ENCODE results near the gene OR2S2.

DNA sequence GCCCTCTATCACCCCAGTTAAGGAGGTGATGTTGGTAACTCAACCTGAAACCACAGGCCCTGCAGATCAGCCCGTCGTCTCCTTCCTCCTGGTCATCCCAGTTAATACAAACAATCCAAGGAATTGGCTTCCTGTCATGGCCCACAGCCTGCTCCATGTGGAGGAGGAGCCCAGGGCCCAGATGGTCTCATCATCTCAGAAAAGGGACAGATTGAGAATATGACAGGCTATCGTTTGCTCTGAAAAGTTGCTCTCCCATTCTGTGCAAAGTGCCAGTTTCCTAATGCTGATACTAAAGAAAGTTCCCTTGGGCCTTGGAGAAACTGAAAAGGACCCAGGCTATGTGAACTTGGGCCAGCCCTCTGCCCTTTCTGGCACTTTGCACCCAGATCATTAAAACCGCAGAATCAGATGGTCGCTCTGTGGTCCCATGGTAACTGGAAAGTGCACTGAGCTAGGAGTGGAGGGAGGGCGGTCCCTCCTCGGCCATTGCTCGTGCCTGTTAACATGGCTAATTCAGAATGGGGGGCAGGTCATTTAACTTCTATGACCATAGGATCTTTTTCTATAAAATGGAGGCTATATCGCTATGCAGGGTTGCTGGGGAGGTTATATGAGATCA is 49.3 kb downstream of the OR2S2 start:
- TF ChIP-seq, protein P1, sequence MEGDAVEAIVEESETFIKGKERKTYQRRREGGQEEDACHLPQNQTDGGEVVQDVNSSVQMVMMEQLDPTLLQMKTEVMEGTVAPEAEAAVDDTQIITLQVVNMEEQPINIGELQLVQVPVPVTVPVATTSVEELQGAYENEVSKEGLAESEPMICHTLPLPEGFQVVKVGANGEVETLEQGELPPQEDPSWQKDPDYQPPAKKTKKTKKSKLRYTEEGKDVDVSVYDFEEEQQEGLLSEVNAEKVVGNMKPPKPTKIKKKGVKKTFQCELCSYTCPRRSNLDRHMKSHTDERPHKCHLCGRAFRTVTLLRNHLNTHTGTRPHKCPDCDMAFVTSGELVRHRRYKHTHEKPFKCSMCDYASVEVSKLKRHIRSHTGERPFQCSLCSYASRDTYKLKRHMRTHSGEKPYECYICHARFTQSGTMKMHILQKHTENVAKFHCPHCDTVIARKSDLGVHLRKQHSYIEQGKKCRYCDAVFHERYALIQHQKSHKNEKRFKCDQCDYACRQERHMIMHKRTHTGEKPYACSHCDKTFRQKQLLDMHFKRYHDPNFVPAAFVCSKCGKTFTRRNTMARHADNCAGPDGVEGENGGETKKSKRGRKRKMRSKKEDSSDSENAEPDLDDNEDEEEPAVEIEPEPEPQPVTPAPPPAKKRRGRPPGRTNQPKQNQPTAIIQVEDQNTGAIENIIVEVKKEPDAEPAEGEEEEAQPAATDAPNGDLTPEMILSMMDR (IDR thresholded peaks at IDR 0.05 in 4 of 5, conservative IDR thresholded peaks at IDR 0.05 in 1 of 5), result no peak
- TF ChIP-seq POLR2A (IDR thresholded peaks at IDR 0.05), result no peak

All from gastrocnemius medialis (tissue), 4 donors.